GM23338 (cell line): Measurements from ENCODE around the gene C3orf62.

ENCODE experiments used
- CREB1 ChIP-seq: fragments of 250-450 bp; sonication (Bioruptor Pico); IDR thresholded peaks from 2 replicates; pipeline ENCODE4 v1.5.0; 2020; ENCODE audit warnings: low read depth, mild to moderate bottlenecking, moderate library complexity
- EZH2 ChIP-seq: fragments of 200-600 bp; sonication (generic); IDR thresholded peaks from one replicate; pipeline ENCODE4 v1.8.0; 2017; ENCODE audit warnings: antibody characterized with exemption, mild to moderate bottlenecking, low read depth; ENCODE audit not compliant: unreplicated experiment
- EZH2phosphoT487 ChIP-seq: fragments of 200-600 bp; sonication (generic); IDR thresholded peaks from one replicate; pipeline ENCODE4 v1.8.1; 2018; ENCODE audit warnings: antibody characterized with exemption; ENCODE audit not compliant: unreplicated experiment
- JUNB ChIP-seq: IDR thresholded peaks from one replicate; pipeline ENCODE4 v1.6.1; 2016; ENCODE audit warnings: antibody characterized with exemption; ENCODE audit not compliant: unreplicated experiment
- NANOG ChIP-seq: IDR thresholded peaks from 2 replicates; pipeline ENCODE4 v1.6.1; 2016; ENCODE audit warnings: antibody characterized with exemption, borderline replicate concordance
- POLR2AphosphoS5 ChIP-seq: IDR thresholded peaks from 2 replicates; pipeline ENCODE4 v1.6.1; 2016; ENCODE audit warnings: antibody characterized with exemption, low read depth
- REST ChIP-seq: IDR thresholded peaks from one replicate; pipeline ENCODE4 v1.6.1; 2018; ENCODE audit warnings: antibody characterized with exemption; ENCODE audit not compliant: unreplicated experiment
- STAT1 ChIP-seq: IDR thresholded peaks from one replicate; pipeline ENCODE4 v1.6.1; 2016; ENCODE audit warnings: antibody characterized with exemption; ENCODE audit not compliant: unreplicated experiment
- ZNF114 ChIP-seq: fragments of 250-450 bp; sonication (Bioruptor Pico); IDR thresholded peaks from 2 replicates; pipeline ENCODE4 v1.5.0; 2020; ENCODE audit warnings: mild to moderate bottlenecking, moderate library complexity
- ZNF331 ChIP-seq: fragments of 250-450 bp; sonication (Bioruptor Pico); IDR thresholded peaks from 2 replicates; pipeline ENCODE4 v1.5.0; 2020; ENCODE audit warnings: low read depth, mild to moderate bottlenecking, moderate library complexity
- TF ChIP-seq, protein P1 (sequence below), 2 experiments: fragments of 200-600 bp in 1 of 2; sonication (generic) in 1 of 2; conservative IDR thresholded peaks; 2 replicates each; pipeline versions ENCODE4 v1.5.1 to v1.6.1; 2016 to 2017; ENCODE audit warnings: antibody characterized with exemption in 2 of 2, low read depth in 2 of 2, mild to moderate bottlenecking in 2 of 2, moderate library complexity in 1 of 2
- TF ChIP-seq, protein P2 (sequence below): IDR thresholded peaks from 2 replicates; pipeline ENCODE4 v1.6.1; 2016; ENCODE audit warnings: antibody characterized with exemption
- TF ChIP-seq, protein P3 (sequence below): fragments of 250-450 bp; sonication (Bioruptor Pico); IDR thresholded peaks from 2 replicates; pipeline ENCODE4 v1.5.0; 2020; ENCODE audit warnings: mild to moderate bottlenecking, moderate library complexity

DNA sequence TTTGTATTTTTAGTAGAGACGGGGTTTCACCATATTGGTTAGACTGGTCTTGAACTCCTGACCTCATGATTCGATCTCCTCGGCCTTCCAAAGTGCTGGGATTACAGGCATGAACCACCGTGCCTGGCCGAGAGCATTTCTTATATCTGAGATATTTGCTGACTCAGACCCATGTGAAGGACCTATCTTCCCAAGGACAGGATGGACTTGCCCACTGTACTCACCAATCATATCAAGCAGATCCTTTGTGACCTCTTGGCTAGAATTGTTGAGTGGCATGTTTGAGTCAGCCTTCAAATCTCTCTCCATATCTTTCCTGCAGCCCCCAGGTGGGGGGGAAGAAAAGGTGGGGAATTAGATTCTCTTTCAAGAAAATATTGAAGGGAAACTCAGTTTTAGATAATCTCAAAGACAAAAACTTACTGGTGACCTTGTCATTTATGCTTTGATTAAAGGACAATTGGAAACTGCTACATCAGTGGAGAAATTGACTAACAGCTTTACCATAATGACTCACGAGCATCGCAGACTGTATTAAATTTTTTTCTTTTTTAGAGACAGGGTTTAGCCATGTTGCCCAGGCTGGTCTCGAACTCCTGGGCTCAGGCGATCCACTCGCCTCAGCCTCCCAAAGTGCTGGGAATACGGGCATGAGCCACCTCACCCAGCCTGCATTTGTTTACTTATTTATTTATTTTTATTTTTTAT, 3.1 kb downstream of the C3orf62 start:
- TF ChIP-seq, protein P1, sequence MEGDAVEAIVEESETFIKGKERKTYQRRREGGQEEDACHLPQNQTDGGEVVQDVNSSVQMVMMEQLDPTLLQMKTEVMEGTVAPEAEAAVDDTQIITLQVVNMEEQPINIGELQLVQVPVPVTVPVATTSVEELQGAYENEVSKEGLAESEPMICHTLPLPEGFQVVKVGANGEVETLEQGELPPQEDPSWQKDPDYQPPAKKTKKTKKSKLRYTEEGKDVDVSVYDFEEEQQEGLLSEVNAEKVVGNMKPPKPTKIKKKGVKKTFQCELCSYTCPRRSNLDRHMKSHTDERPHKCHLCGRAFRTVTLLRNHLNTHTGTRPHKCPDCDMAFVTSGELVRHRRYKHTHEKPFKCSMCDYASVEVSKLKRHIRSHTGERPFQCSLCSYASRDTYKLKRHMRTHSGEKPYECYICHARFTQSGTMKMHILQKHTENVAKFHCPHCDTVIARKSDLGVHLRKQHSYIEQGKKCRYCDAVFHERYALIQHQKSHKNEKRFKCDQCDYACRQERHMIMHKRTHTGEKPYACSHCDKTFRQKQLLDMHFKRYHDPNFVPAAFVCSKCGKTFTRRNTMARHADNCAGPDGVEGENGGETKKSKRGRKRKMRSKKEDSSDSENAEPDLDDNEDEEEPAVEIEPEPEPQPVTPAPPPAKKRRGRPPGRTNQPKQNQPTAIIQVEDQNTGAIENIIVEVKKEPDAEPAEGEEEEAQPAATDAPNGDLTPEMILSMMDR (conservative IDR thresholded peaks at IDR 0.05; ENCODE audit: low read depth in 2 of 2) = no peak
- TF ChIP-seq CREB1 (CRISPR knock-in tag) = no peak
- TF ChIP-seq POLR2AphosphoS5 = no peak
- TF ChIP-seq EZH2phosphoT487 = no peak
- no peak for TF ChIP-seq EZH2
- no peak for TF ChIP-seq JUNB
- TF ChIP-seq REST = no peak
- TF ChIP-seq STAT1 = no peak
- TF ChIP-seq, protein P2, sequence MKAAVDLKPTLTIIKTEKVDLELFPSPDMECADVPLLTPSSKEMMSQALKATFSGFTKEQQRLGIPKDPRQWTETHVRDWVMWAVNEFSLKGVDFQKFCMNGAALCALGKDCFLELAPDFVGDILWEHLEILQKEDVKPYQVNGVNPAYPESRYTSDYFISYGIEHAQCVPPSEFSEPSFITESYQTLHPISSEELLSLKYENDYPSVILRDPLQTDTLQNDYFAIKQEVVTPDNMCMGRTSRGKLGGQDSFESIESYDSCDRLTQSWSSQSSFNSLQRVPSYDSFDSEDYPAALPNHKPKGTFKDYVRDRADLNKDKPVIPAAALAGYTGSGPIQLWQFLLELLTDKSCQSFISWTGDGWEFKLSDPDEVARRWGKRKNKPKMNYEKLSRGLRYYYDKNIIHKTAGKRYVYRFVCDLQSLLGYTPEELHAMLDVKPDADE = no peak
- no peak for TF ChIP-seq ZNF114 (CRISPR knock-in tag)
- TF ChIP-seq, protein P3, sequence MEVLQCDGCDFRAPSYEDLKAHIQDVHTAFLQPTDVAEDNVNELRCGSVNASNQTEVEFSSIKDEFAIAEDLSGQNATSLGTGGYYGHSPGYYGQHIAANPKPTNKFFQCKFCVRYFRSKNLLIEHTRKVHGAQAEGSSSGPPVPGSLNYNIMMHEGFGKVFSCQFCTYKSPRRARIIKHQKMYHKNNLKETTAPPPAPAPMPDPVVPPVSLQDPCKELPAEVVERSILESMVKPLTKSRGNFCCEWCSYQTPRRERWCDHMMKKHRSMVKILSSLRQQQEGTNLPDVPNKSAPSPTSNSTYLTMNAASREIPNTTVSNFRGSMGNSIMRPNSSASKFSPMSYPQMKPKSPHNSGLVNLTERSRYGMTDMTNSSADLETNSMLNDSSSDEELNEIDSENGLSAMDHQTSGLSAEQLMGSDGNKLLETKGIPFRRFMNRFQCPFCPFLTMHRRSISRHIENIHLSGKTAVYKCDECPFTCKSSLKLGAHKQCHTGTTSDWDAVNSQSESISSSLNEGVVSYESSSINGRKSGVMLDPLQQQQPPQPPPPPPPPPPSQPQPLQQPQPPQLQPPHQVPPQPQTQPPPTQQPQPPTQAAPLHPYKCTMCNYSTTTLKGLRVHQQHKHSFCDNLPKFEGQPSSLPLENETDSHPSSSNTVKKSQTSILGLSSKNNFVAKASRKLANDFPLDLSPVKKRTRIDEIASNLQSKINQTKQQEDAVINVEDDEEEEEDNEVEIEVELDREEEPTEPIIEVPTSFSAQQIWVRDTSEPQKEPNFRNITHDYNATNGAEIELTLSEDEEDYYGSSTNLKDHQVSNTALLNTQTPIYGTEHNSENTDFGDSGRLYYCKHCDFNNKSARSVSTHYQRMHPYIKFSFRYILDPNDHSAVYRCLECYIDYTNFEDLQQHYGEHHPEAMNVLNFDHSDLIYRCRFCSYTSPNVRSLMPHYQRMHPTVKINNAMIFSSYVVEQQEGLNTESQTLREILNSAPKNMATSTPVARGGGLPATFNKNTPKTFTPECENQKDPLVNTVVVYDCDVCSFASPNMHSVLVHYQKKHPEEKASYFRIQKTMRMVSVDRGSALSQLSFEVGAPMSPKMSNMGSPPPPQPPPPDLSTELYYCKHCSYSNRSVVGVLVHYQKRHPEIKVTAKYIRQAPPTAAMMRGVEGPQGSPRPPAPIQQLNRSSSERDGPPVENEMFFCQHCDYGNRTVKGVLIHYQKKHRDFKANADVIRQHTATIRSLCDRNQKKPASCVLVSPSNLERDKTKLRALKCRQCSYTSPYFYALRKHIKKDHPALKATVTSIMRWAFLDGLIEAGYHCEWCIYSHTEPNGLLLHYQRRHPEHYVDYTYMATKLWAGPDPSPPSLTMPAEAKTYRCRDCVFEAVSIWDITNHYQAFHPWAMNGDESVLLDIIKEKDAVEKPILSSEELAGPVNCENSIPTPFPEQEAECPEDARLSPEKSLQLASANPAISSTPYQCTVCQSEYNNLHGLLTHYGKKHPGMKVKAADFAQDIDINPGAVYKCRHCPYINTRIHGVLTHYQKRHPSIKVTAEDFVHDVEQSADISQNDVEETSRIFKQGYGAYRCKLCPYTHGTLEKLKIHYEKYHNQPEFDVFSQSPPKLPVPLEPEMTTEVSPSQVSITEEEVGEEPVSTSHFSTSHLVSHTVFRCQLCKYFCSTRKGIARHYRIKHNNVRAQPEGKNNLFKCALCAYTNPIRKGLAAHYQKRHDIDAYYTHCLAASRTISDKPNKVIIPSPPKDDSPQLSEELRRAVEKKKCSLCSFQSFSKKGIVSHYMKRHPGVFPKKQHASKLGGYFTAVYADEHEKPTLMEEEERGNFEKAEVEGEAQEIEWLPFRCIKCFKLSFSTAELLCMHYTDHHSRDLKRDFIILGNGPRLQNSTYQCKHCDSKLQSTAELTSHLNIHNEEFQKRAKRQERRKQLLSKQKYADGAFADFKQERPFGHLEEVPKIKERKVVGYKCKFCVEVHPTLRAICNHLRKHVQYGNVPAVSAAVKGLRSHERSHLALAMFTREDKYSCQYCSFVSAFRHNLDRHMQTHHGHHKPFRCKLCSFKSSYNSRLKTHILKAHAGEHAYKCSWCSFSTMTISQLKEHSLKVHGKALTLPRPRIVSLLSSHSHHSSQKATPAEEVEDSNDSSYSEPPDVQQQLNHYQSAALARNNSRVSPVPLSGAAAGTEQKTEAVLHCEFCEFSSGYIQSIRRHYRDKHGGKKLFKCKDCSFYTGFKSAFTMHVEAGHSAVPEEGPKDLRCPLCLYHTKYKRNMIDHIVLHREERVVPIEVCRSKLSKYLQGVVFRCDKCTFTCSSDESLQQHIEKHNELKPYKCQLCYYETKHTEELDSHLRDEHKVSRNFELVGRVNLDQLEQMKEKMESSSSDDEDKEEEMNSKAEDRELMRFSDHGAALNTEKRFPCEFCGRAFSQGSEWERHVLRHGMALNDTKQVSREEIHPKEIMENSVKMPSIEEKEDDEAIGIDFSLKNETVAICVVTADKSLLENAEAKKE (CRISPR knock-in tag) = no peak
- TF ChIP-seq ZNF331 (CRISPR knock-in tag) = no peak
- no peak for TF ChIP-seq NANOG
